Mesendoderm (in vitro differentiated cells): Measurements from ENCODE around the gene TCHP.

Experiments
- DNase-seq: peaks from one replicate; pipeline ENCODE4 v3.0.0; 2013
- H2AK5ac ChIP-seq: 2 replicates; pipeline ENCODE4 v1.6.1; 2013; ENCODE audit warnings: low read length, inconsistent platforms
- H2BK120ac ChIP-seq: 2 replicates; pipeline ENCODE4 v1.6.1; 2013; ENCODE audit warnings: low read depth, mild to moderate bottlenecking, low read length, moderate library complexity, mixed read lengths
- H2BK15ac ChIP-seq: replicated peaks from 2 replicates; pipeline ENCODE4 v1.6.1; 2013; ENCODE audit warnings: low read depth, mild to moderate bottlenecking, moderate library complexity
- H2BK5ac ChIP-seq: 2 replicates; pipeline ENCODE4 v1.6.1; 2013; ENCODE audit warnings: low read length, inconsistent platforms
- H3K18ac ChIP-seq: 2 replicates; pipeline ENCODE4 v1.6.1; 2013; ENCODE audit warnings: mild to moderate bottlenecking, low read length, mixed read lengths
- H3K23ac ChIP-seq: one replicate; pipeline ENCODE4 v1.6.1; 2013; ENCODE audit warnings: low read length
- H3K27ac ChIP-seq: 2 replicates; pipeline ENCODE4 v1.5.1; 2013; ENCODE audit warnings: low read depth, mild to moderate bottlenecking, inconsistent platforms, low read length, moderate library complexity
- H3K27me3 ChIP-seq: 2 replicates; pipeline ENCODE4 v1.6.1; 2013; ENCODE audit warnings: low read length, control low read depth, mild to moderate bottlenecking, inconsistent platforms; ENCODE audit not compliant: insufficient read depth, poor library complexity
- H3K36me3 ChIP-seq: 2 replicates; pipeline ENCODE4 v1.6.1; 2013; ENCODE audit warnings: low read length, inconsistent platforms; ENCODE audit not compliant: control insufficient read depth, insufficient read depth
- H3K4ac ChIP-seq: one replicate; pipeline ENCODE4 v1.6.1; 2013; ENCODE audit warnings: low read depth, mild to moderate bottlenecking, low read length, moderate library complexity
- H3K4me1 ChIP-seq: 2 replicates; pipeline ENCODE4 v1.6.1; 2013; ENCODE audit warnings: low read depth, low read length, inconsistent platforms; ENCODE audit not compliant: control insufficient read depth
- H3K4me2 ChIP-seq: 2 replicates; pipeline ENCODE4 v1.6.1; 2013; ENCODE audit warnings: low read length
- H3K4me3 ChIP-seq: 2 replicates; pipeline ENCODE4 v1.5.1; 2013; ENCODE audit warnings: mild to moderate bottlenecking, low read length
- H3K56ac ChIP-seq: one replicate; pipeline ENCODE4 v1.6.1; 2013; ENCODE audit warnings: low read length
- H3K79me1 ChIP-seq: 2 replicates; pipeline ENCODE4 v1.6.1; 2013; ENCODE audit warnings: low read length, inconsistent platforms
- H3K79me2 ChIP-seq: 2 replicates; pipeline ENCODE4 v1.6.1; 2013; ENCODE audit warnings: mild to moderate bottlenecking, low read length; ENCODE audit not compliant: control insufficient read depth, insufficient read depth
- H3K9ac ChIP-seq: 2 replicates; pipeline ENCODE4 v1.6.1; 2013; ENCODE audit warnings: low read length, inconsistent platforms
- H4K5ac ChIP-seq: one replicate; pipeline ENCODE4 v1.6.1; 2013; ENCODE audit warnings: low read length
- H4K8ac ChIP-seq: one replicate; pipeline ENCODE4 v1.6.1; 2013; ENCODE audit warnings: low read depth, mild to moderate bottlenecking, control low read depth, low read length, moderate library complexity
- WGBS: extraction: QIAGEN DNeasy Blood & Tissue Kit; methylation state at CpG from one replicate; pipeline ENCODE4 v1.1.7; 2013; ENCODE audit warnings: low lambda C conversion rate, missing lambda C conversion rate; ENCODE audit not compliant: insufficient coverage; ENCODE audit errors: extremely low coverage; 5-methylcytosine and 5-hydroxymethylcytosine counted together

Gene TCHP

GRCh38 chr12:109880043-109880931 is 19.8 kb upstream of the TCHP start, which contains the start of gene GLTP:
Gene GLTP, minus strand, starts transcription at chr12:109880541. Its CDS starts 167 bp downstream, at chr12:109880374.
- Histone ChIP-seq H3K79me2 (peaks cover 15% of the 10 kb centered on the region), H3K4ac (peak within 1 kb of the TSS; percentile 38), H2BK5ac (peak within 1 kb of the TSS; percentile 45), H3K9ac (peak within 1 kb of the TSS; percentile 86), H4K8ac (peak within 1 kb of the TSS; percentile 98), H2AK5ac (peak within 1 kb of the TSS; percentile 69), H4K5ac (no peak within 1 kb of the TSS), H3K27me3 (no peaks in the 10 kb centered on the region), H2BK15ac (no peak within 1 kb of the TSS), H3K4me1 (peaks cover 20% of the 10 kb centered on the region), H3K4me2 (peak within 1 kb of the TSS; percentile 100), H2BK120ac (no peak within 1 kb of the TSS), H3K36me3 (no peaks in the 10 kb centered on the region), H3K18ac (peak within 1 kb of the TSS; percentile 65), H3K56ac (peak within 1 kb of the TSS; percentile 93), H3K4me3 (peak within 1 kb of the TSS; percentile 73), H3K27ac (peak within 1 kb of the TSS; percentile 96), H3K79me1 (peaks cover 12% of the 10 kb centered on the region), H3K23ac (peak within 1 kb of the TSS; percentile 89)
- DNase-seq, result peak; percentile 91
- WGBS, result no CpG with 5 or more reads among the region's 92 CpGs

GRCh38 chr12:109880938-109881337 is 19.1 kb upstream of the TCHP start:
- Histone ChIP-seq H3K4ac (peak overlapping the region; percentile 38), H2BK5ac (peak overlapping the region; percentile 45), H3K18ac (peak overlapping the region; percentile 65), H2BK15ac (no peak overlapping the region), H3K23ac (no peak overlapping the region), H4K5ac (no peak overlapping the region), H4K8ac (peak overlapping the region; percentile 98), H2BK120ac (no peak overlapping the region), H3K4me1 (peaks cover 20% of the 10 kb centered on the region), H3K9ac (peak overlapping the region; percentile 86), H2AK5ac (no peak overlapping the region), H3K4me3 (peak overlapping the region; percentile 31), H3K4me2 (peak overlapping the region; percentile 94), H3K27ac (peak overlapping the region; percentile 96), H3K56ac (peak overlapping the region; percentile 93), H3K36me3 (no peaks in the 10 kb centered on the region), H3K79me2 (peaks cover 14% of the 10 kb centered on the region), H3K27me3 (no peaks in the 10 kb centered on the region), H3K79me1 (peaks cover 12% of the 10 kb centered on the region)
- WGBS, result no CpG with 5 or more reads among the region's 9 CpGs
- DNase-seq, result peak; percentile 73

- Histone ChIP-seq H3K27me3 (no peaks in the 10 kb centered on the region), H4K8ac (no peak overlapping the region), H2AK5ac (peak overlapping the region; percentile 69), H3K4me1 (peaks cover 20% of the 10 kb centered on the region), H3K4me3 (no peak overlapping the region), H3K79me1 (peaks cover 12% of the 10 kb centered on the region), H2BK5ac (peak overlapping the region; percentile 73), H3K9ac (no peak overlapping the region), H2BK120ac (no peak overlapping the region), H3K18ac (no peak overlapping the region), H3K79me2 (peaks cover 14% of the 10 kb centered on the region), H3K4me2 (no peak overlapping the region), H4K5ac (no peak overlapping the region), H3K4ac (no peak overlapping the region), H3K56ac (peak overlapping the region; percentile 73), H3K23ac (no peak overlapping the region), H2BK15ac (no peak overlapping the region), H3K27ac (peak overlapping the region; percentile 79), H3K36me3 (no peaks in the 10 kb centered on the region)
- DNase-seq, result peak; percentile 21
- WGBS, result no CpG with 5 or more reads among the region's 2 CpGs
Observed at GRCh38 chr12:109881752-109882151, 18.3 kb upstream of the TCHP start.

- Histone ChIP-seq H3K27me3 (no peaks in the 10 kb centered on the region), H3K56ac (no peak overlapping the region), H3K23ac (no peak overlapping the region), H3K4me2 (no peak overlapping the region), H2AK5ac (no peak overlapping the region), H3K27ac (no peak overlapping the region), H3K9ac (no peak overlapping the region), H2BK15ac (no peak overlapping the region), H3K4ac (no peak overlapping the region), H4K8ac (no peak overlapping the region), H3K79me1 (peaks cover 9% of the 10 kb centered on the region), H4K5ac (no peak overlapping the region), H3K18ac (no peak overlapping the region), H2BK120ac (no peak overlapping the region), H3K4me3 (no peak overlapping the region), H2BK5ac (no peak overlapping the region), H3K36me3 (no peaks in the 10 kb centered on the region), H3K4me1 (peaks cover 15% of the 10 kb centered on the region), H3K79me2 (peaks cover 6% of the 10 kb centered on the region)
- WGBS, result no CpG with 5 or more reads among the region's 4 CpGs
- no peak for DNase-seq
Observed at GRCh38 chr12:109883461-109883860, 16.6 kb upstream of the TCHP start.

GRCh38 chr12:109885616-109886015 is 14.5 kb upstream of the TCHP start:
- Histone ChIP-seq H3K18ac (no peak overlapping the region), H3K4me3 (no peak overlapping the region), H3K4me1 (peaks cover 9% of the 10 kb centered on the region), H3K4ac (no peak overlapping the region), H3K27me3 (no peaks in the 10 kb centered on the region), H3K4me2 (no peak overlapping the region), H4K8ac (no peak overlapping the region), H3K56ac (no peak overlapping the region), H2BK120ac (no peak overlapping the region), H3K9ac (no peak overlapping the region), H2AK5ac (no peak overlapping the region), H3K23ac (no peak overlapping the region), H2BK5ac (no peak overlapping the region), H2BK15ac (no peak overlapping the region), H3K36me3 (no peaks in the 10 kb centered on the region), H3K79me2 (no peaks in the 10 kb centered on the region), H4K5ac (no peak overlapping the region), H3K27ac (no peak overlapping the region), H3K79me1 (no peaks in the 10 kb centered on the region)
- no CpG with 5 or more reads among the region's 10 CpGs for WGBS
- no peak for DNase-seq
